Medulla oblongata (tissue), 1 donor: ENCODE data around the gene SEC14L6.

Experiments
- DNase-seq: peaks from one replicate; pipeline ENCODE4 v3.0.0-alpha.2; 2015; ENCODE audit errors: extremely low spot score

The SEC14L6 gene

GRCh38 chr22:30535182-30535581 is 11.4 kb downstream of the SEC14L6 start:
- no peak for DNase-seq

- no peak for DNase-seq
Observed at GRCh38 chr22:30531651-30532608, 14.6 kb downstream of the SEC14L6 start.

DNA sequence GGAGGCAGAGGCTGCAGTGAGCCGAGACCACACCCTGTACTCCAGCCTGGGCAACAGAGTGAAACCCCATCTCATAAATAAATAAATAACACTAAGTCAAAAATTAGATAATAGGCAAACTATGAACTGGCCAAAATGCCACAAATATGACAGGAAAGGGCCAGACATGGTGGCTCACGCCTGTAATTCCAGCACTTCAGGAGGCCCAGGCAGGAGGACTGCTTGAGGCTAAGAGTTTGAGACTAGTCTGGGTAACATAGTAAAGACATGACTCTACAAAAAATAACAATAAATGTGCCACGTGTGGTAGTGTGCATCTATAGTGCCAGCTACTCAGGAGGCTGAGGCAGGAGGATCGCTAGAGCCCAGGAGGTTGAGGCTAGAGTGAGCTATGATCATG is 19.9 kb downstream of the SEC14L6 start:
- DNase-seq: no peak

DNA sequence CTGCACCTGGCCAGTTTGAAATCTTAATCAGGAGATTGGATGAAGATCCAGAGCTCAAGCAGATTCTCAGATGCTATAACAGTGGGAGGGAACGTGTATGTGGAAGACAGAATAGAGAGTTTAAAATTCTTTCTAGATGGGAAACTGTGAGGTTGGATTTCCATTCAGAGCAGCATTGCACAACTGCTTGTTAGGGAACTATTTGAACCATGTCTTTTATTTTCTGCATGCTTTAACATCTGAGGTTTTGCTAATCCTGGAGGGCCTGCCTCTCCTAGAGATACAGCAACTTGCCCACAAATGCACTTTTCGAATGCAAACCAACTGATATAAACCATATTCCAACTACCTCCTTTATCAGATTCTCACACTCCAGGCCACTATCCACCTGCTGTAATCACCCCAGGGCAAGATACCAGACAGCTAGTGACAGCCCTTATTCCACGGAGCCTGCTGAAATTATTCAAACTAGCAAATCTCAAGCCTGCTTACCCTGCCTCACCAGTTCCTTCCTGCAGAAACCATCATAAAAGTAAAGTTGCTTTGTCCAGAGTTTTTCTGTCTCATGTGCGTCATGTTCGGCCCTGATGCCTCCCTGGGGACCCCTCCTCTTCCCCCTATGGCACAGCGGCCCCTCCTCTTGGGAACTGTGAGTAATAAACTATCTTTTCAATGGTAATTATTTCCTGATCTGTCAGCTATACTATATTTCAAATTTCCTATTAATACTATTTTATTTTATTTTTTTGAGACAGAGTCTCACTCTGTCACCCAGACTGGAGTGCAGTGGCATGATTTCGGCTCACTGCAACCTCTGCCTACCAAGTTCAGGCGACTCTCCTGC is 22.7 kb downstream of the SEC14L6 start:
- DNase-seq: no peak

GRCh38 chr22:30521368-30522156 is 25.0 kb downstream of the SEC14L6 start:
- no peak for DNase-seq

DNA sequence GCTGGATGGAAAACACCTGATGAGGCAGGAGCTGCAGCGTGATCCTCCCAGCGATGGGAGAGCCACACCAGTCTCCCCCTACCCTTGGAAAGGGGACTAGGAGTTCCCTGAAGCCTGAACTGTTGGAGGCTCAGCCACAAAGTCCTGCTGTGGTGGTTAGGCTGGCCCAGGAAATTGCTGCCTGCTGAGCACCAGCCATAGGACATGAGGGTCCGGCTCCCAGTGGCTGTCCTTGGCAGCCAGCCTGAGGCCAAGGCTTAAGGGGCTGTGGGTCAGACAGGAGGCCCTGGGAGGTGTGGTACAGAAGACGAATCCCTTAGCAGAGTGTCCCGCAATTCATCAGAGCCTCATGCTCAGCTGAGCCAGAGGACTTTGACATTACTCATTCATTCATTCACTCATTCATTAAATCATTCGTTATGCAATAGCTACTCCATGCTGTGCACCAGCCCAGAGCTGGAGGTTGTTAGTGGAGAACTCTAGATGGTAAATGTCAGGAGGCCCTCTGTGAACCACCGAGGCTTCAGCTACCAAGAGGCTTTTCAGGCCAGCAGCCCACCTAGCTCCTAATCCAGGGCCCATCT is 26.6 kb downstream of the SEC14L6 start:
- no peak for DNase-seq

DNA sequence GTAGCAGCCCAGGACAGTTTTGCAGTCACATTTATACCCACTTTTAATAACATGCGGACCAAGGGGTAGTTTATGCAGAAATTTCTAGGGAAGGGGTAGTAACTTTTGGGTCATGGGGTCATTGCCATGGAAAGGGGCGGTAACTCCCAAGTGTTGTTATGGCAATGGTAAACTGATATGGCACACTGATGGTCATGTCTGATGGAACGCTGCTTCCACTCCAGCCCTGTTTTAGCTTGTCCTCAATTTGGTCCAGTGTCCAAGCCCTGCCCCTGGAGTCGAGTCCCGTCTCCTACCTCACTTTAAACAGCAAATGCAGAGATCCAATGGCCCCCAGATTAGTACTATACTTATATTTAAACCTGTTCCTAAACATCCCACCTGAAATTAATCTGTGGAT is 29.8 kb downstream of the SEC14L6 start:
- DNase-seq: no peak

GRCh38 chr22:30516273-30516672 is 30.3 kb downstream of the SEC14L6 start:
- DNase-seq: no peak

GRCh38 chr22:30514252-30514651 is 32.3 kb downstream of the SEC14L6 start:
- DNase-seq: no peak

GRCh38 chr22:30513462-30513861 is 33.1 kb downstream of the SEC14L6 start:
- DNase-seq: no peak

- DNase-seq: no peak
Observed at GRCh38 chr22:30511911-30512310, 34.6 kb downstream of the SEC14L6 start.

DNA sequence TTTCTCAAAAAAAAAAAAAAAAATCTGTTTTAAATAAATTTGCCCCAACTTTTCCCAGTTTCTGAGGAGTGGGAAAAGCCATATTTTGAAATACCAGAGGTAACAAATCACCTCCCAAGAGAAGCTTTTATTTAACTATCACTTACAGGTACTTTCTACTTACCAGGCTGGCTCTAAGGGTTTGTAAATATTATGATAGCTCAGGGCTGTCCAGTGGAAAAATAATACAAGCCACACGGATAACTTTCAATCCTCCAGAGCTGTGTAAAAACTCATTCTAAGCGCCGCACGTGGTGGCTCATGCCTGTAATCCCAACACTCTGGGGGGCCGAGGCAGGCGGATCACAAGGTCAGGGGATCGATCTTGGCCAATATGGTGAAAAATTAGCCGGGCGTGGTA is 35.4 kb downstream of the SEC14L6 start:
- DNase-seq: no peak

GRCh38 chr22:30508216-30508615 is 38.3 kb downstream of the SEC14L6 start:
- DNase-seq: no peak

DNA sequence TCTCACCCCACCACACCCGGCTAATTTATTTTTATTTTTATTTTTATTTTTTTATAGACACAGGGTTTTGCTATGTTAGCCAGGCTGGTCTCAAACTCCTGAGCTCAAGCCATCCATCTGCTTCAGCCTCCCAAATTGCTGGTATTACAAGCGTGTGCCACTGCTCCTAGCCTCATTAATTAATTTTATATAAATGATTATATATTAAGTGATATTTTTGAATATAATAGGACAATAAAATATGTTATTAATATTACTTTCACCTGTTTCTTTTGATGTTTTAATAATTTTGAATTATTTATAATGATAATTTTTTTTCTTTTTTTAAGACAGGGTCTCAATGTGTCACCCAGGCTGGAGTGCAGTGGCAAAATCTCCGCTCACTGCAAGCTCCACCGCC is 38.9 kb downstream of the SEC14L6 start:
- no peak for DNase-seq

DNA sequence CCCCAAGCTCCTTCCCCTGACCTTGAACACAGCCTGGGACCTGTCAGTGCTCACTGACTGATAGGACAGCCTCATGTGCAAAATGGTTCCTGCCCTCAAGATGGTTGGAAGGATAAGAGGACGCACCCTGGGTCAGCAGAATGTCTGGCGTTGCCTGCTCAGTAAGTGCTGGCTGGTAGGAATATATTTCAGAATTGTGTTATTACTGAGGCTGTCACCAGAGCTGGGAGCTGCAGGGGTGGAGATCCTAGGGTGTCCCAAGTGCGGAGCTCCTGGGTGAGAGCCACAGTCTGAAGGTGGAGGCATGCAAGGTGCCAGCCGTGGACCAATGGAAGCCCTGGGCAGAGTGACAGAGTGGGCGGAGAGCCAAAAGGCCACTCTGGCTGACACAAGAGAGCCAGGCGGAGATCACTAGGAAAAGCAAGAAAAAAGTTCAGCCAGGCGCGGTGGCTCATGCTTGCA is 40.0 kb downstream of the SEC14L6 start:
- DNase-seq: no peak

DNA sequence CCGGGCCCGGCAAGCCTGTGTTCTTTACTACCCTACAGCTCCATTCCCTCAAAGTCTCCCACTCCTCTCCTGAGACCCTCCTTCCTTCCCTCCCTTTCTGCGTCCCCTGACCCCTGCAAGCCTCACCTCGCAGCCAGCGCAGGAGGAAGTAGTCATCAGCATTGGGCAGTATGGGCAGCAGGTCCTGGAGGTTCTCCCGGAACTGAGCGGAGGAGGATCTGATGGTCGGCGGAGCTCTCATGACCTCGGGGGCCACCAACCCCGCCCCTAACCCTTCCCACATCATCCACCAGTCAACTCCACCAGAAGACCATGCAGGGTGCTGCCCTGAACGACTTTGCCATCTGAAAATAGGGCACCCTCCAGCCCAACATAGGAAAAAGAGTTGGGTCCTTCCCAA is 43.0 kb downstream of the SEC14L6 start:
- DNase-seq: no peak

- no peak for DNase-seq
Observed at GRCh38 chr22:30502911-30503310, 43.6 kb downstream of the SEC14L6 start.

DNA sequence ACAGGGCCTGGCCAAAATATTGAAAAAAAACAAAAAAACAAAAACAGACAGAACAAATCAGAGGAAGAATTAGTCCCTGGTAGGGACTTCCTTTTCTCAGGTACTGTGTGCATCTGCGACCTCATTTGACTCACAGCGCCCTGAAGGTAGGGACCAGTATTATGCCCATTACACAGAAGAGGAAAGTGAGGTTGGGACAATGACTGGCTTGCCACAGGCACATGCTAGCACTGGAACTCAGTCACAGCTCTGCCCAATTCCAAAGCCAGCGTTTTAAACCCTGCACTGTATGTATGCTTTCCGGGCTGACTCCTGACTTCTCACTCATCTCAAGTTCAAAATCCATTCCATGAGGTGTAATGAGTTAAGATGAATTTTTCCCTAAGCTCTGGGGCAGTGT is 44.4 kb downstream of the SEC14L6 start:
- no peak for DNase-seq

DNA sequence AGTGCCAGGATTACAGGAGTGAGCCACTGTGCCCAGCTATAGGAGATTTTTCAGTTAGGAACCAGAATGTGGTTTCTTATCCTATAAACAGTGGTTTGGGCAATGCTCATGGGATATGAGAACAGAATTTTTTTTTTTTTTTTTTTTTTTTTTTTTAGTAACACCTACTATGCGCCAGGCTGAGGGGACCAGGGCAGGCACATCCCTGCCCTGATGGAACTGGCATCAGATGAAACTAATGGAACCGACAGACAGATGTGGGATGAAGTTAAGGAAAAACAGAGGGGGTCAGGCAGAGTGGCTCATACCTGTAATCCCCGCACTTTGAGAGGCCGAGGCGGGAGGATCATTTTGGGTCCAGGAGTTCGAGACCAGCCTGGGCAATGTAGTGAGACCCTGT is 45.9 kb downstream of the SEC14L6 start:
- no peak for DNase-seq

DNA sequence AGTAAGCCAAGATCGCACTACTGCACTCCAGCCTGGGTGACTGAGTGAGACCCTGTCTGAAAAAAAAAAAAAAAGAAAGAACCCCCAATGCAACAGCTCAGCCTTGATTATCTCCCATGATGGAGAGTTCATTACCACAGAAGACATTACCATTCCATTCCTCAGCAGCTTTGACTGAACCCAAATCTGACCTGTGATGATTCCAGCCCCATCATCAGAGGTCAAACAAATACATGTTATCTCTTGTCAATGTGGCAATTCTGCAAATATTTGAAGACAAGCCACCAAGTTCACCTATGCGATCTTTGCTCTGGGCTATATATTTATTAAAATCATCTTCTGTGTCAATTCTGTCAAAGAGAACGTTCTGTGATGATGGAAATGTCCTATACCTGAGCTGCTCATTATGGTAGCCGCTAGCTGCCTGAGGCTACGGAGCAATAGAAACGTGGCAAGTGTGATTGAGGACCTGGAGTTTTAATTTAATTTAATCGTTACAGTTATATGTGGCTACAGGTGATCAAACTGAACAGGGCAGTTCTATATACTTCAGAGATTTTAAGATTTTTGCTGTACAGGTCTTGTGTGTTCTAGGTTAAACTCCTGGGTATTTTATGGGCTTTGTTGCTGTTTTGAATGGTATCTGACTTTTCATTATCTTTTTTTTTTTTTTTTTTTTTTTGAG is 48.9 kb downstream of the SEC14L6 start:
- no peak for DNase-seq
